Epithelial cell of proximal tubule (primary cell): Measurements from ENCODE around the gene DNMT3B. TPM values are rescaled to one million over a fixed set of nuclear protein-coding genes. Genes with fewer than 3 reads are reported as not detected.

Experiments
- DNase-seq: peaks from one replicate; pipeline ENCODE4 v3.0.0-alpha.2; 2011; ENCODE audit warnings: low read depth
- H3K4me3 ChIP-seq: 2 replicates; pipeline ENCODE4 v1.5.1; 2011; ENCODE audit warnings: low read depth, mild to moderate bottlenecking, low read length
- CTCF ChIP-seq: conservative IDR thresholded peaks from 2 replicates; pipeline ENCODE4 v1.5.1; 2012; ENCODE audit warnings: low read depth, mild to moderate bottlenecking, low read length
- total RNA-seq: library from RNA; depleted of rRNA; stranded (reverse); fragments of >200 nt; gene quantifications from 2 replicates; pipeline ENCODE4 v1.2.3, GENCODE V29; 2015

DNMT3B gene
- total RNA-seq, 1 donor from 2014 or later = 14.2 TPM

GRCh38 chr20:32775336-32775991, 13.3 kb downstream of the DNMT3B start:
- no peak for TF ChIP-seq CTCF
- no peak overlapping the region for H3K4me3 ChIP-seq
- DNase-seq = no peak

GRCh38 chr20:32777177-32777956, 15.2 kb downstream of the DNMT3B start:
- no peak overlapping the region for H3K4me3 ChIP-seq
- TF ChIP-seq CTCF = no peak
- DNase-seq = peak; percentile 73

- TF ChIP-seq CTCF = no peak
- no peak for DNase-seq
- no peak overlapping the region for H3K4me3 ChIP-seq
These were observed 17.5 kb downstream of the DNMT3B start for GRCh38 chr20:32779500-32780211.

- TF ChIP-seq CTCF = no peak
- H3K4me3 ChIP-seq = no peak overlapping the region
- no peak for DNase-seq
These were observed 18.1 kb downstream of the DNMT3B start for GRCh38 chr20:32780278-32780677.

- no peak for DNase-seq
- TF ChIP-seq CTCF = no peak
- H3K4me3 ChIP-seq = no peak overlapping the region
These were observed 18.8 kb downstream of the DNMT3B start for GRCh38 chr20:32780749-32781655.

GRCh38 chr20:32784369-32785080, 22.3 kb downstream of the DNMT3B start:
- H3K4me3 ChIP-seq = no peak overlapping the region
- no peak for DNase-seq
- no peak for TF ChIP-seq CTCF
